ENCODE measurements around the gene GATAD2B. TPM values are rescaled to one million over a fixed set of nuclear protein-coding genes. Genes with fewer than 3 reads are reported as not detected.

Gene GATAD2B
- polyA plus RNA-seq, 1 experiment, result 4.8 TPM

GRCh38 chr1:153921803-153922075, 1.0 kb downstream of the GATAD2B start:
- no peaks in the 10 kb centered on the region for H3K27me3 ChIP-seq (ENCODE audit: control insufficient read depth, insufficient read depth, low read length)
- no peak for TF ChIP-seq CTCF (IDR thresholded peaks at IDR 0.05; ENCODE audit: low read depth, low read length)
- ChIA-PET POLR2A (interaction anchor here (0.7 to 1.4 kb wide), 3 partner anchors 23 to 69 kb away, joined by 4 to 5 read pairs (median 4); partner anchors contain the start of genes DENND4B and RPS27), CTCF (interaction anchor here (1.0 to 1.6 kb wide), 3 partner anchors 10 to 100 kb away, joined by 3 to 7 read pairs (median 4); partner anchors contain the start of gene RAB13)
- no peak overlapping the region for H3K27ac ChIP-seq (ENCODE audit: low read depth, low read length)
- no peak for DNase-seq (ENCODE audit: low read depth, low spot score)
- no peaks in the 10 kb centered on the region for H3K9me3 ChIP-seq (ENCODE audit: control insufficient read depth, insufficient read depth, low read length)
- peak overlapping the region; percentile 91 for H3K4me3 ChIP-seq (ENCODE audit: low read depth, low read length)

GRCh38 chr1:153921080-153921802, 1.5 kb downstream of the GATAD2B start:
- Histone ChIP-seq H3K9me3 (ENCODE audit: control insufficient read depth, insufficient read depth, low read length) (no peaks in the 10 kb centered on the region), H3K27me3 (ENCODE audit: control insufficient read depth, insufficient read depth, low read length) (no peaks in the 10 kb centered on the region), H3K27ac (ENCODE audit: low read depth, low read length) (no peak overlapping the region), H3K4me3 (ENCODE audit: low read depth, low read length) (peak overlapping the region; percentile 91)
- no peak for DNase-seq (ENCODE audit: low read depth, low spot score)
- POLR2A ChIA-PET, result interaction anchor here (0.7 to 1.4 kb wide), 3 partner anchors 23 to 69 kb away, joined by 4 to 5 read pairs (median 4); partner anchors contain the start of genes DENND4B and RPS27
- no peak for TF ChIP-seq CTCF (IDR thresholded peaks at IDR 0.05; ENCODE audit: low read depth, low read length)
- CTCF ChIA-PET, result interaction anchor here (1.5 to 2.9 kb wide), 3 partner anchors 65 to 124 kb away, joined by 4 to 7 read pairs (median 7); partner anchors contain the start of gene RAB13

GRCh38 chr1:153919876-153920852, 2.6 kb downstream of the GATAD2B start:
- no peaks in the 10 kb centered on the region for H3K27me3 ChIP-seq (ENCODE audit: control insufficient read depth, insufficient read depth, low read length)
- DNase-seq (ENCODE audit: low read depth, low spot score), result no peak
- TF ChIP-seq CTCF (IDR thresholded peaks at IDR 0.05; ENCODE audit: low read depth, low read length), result peak; percentile 39
- H3K4me3 ChIP-seq (ENCODE audit: low read depth, low read length), result peak overlapping the region; percentile 91
- H3K9me3 ChIP-seq (ENCODE audit: control insufficient read depth, insufficient read depth, low read length), result no peaks in the 10 kb centered on the region
- H3K27ac ChIP-seq (ENCODE audit: low read depth, low read length), result no peak overlapping the region
- ChIA-PET CTCF (interaction anchor here (0.7 to 2.9 kb wide), 2 partner anchors 123 to 415 kb away, joined by 3 to 7 read pairs; no protein-coding TSS in a partner anchor), POLR2A (interaction anchor here (0.5 kb wide), 1 partner anchor 114 kb away, joined by 3 read pairs; no protein-coding TSS in a partner anchor)

GRCh38 chr1:153916297-153916696, 6.5 kb downstream of the GATAD2B start:
- CTCF ChIA-PET, result interaction anchor here (0.7 to 1.4 kb wide), 2 partner anchors 71 to 95 kb away, joined by 3 to 4 read pairs; no protein-coding TSS in a partner anchor
- Histone ChIP-seq H3K9me3 (ENCODE audit: control insufficient read depth, insufficient read depth, low read length) (no peaks in the 10 kb centered on the region), H3K4me3 (ENCODE audit: low read depth, low read length) (no peak overlapping the region), H3K27ac (ENCODE audit: low read depth, low read length) (no peak overlapping the region), H3K27me3 (ENCODE audit: control insufficient read depth, insufficient read depth, low read length) (no peaks in the 10 kb centered on the region)
- POLR2A ChIA-PET, result interaction anchor here (0.5 to 0.7 kb wide), 4 partner anchors 13 to 89 kb away, joined by 3 to 5 read pairs (median 4); no protein-coding TSS in a partner anchor
- DNase-seq (ENCODE audit: low read depth, low spot score), result no peak
- TF ChIP-seq CTCF (IDR thresholded peaks at IDR 0.05; ENCODE audit: low read depth, low read length), result no peak

All from AG04450 (cell line).